Measurements from ENCODE around the gene ANKRD9. TPM values are rescaled to one million over a fixed set of nuclear protein-coding genes. Genes with fewer than 3 reads are reported as not detected.

The ANKRD9 gene
- total RNA-seq = 10 to 100 TPM; 36.3 to 56.3 TPM

GRCh38 chr14:102509746-102510615 lies at the start of gene ANKRD9:
ANKRD9 (minus strand) TSS chr14:102509776; CDS start chr14:102507889, 1,887 bp downstream.
- peak within 1 kb of the TSS; percentile 32 to 62 for H3K27ac ChIP-seq
- H3K36me3 ChIP-seq = peaks cover 2% of the 10 kb centered on the region
- peak within 1 kb of the TSS; percentile 83 for H3K4me3 ChIP-seq
- peaks cover 0 to 19% of the 10 kb centered on the region in 2 donors for H3K4me1 ChIP-seq (ENCODE audit: control insufficient read depth in 1 of 2, low read depth in 2 of 2)
- H3K9me3 ChIP-seq = no peaks in the 10 kb centered on the region
- no peaks in the 10 kb centered on the region for H3K27me3 ChIP-seq (replicated peaks; ENCODE audit: insufficient read depth)
- DNase-seq (ENCODE audit: low spot score) (peak; percentile 66), ATAC-seq (ENCODE audit: insufficient number of reproducible peaks, low FRiP score, low read depth) (peak; percentile 81)
- no peak for TF ChIP-seq CTCF (IDR thresholded peaks at IDR 0.05)

- DNase-seq (ENCODE audit: low spot score) (no peak), ATAC-seq (ENCODE audit: insufficient number of reproducible peaks, low FRiP score, low read depth) (no peak)
- no peak overlapping the region for H3K27ac ChIP-seq
- no peaks in the 10 kb centered on the region for H3K27me3 ChIP-seq (replicated peaks; ENCODE audit: insufficient read depth)
- TF ChIP-seq CTCF (IDR thresholded peaks at IDR 0.05) = no peak
- H3K9me3 ChIP-seq = no peaks in the 10 kb centered on the region
- no peaks in the 10 kb centered on the region for H3K36me3 ChIP-seq
- no peaks in the 10 kb centered on the region for H3K4me1 ChIP-seq (ENCODE audit: control insufficient read depth in 1 of 2, low read depth in 2 of 2)
- H3K4me3 ChIP-seq = no peak overlapping the region
Measured at GRCh38 chr14:102558556-102558955, 49.0 kb upstream of the ANKRD9 start.

- ATAC-seq (ENCODE audit: insufficient number of reproducible peaks, low FRiP score, low read depth) (no peak), DNase-seq (ENCODE audit: low spot score) (no peak)
- Histone ChIP-seq H3K9me3 (no peaks in the 10 kb centered on the region), H3K4me1 (ENCODE audit: control insufficient read depth in 1 of 2, low read depth in 2 of 2) (no peaks in the 10 kb centered on the region), H3K27ac (no peak overlapping the region), H3K27me3 (replicated peaks; ENCODE audit: insufficient read depth) (no peaks in the 10 kb centered on the region), H3K4me3 (no peak overlapping the region), H3K36me3 (no peaks in the 10 kb centered on the region)
- no peak for TF ChIP-seq CTCF (IDR thresholded peaks at IDR 0.05)
Measured at GRCh38 chr14:102557434-102558226, 48.1 kb upstream of the ANKRD9 start.

- Histone ChIP-seq H3K9me3 (no peaks in the 10 kb centered on the region), H3K27ac (no peak overlapping the region), H3K4me3 (peak overlapping the region; percentile 95), H3K36me3 (no peaks in the 10 kb centered on the region), H3K4me1 (ENCODE audit: control insufficient read depth in 1 of 2, low read depth in 2 of 2) (no peaks in the 10 kb centered on the region), H3K27me3 (replicated peaks; ENCODE audit: insufficient read depth) (no peaks in the 10 kb centered on the region)
- no peak for TF ChIP-seq CTCF (IDR thresholded peaks at IDR 0.05)
- ATAC-seq (ENCODE audit: insufficient number of reproducible peaks, low FRiP score, low read depth) (no peak), DNase-seq (ENCODE audit: low spot score) (no peak)
Measured at GRCh38 chr14:102556098-102556677, 46.6 kb upstream of the ANKRD9 start.

Data from thoracic aorta (tissue), 2 donors.